ENCODE measurements around the gene ALS2CL.

The ALS2CL gene

GRCh38 chr3:46663591-46664135 lies 29.8 kb downstream of the ALS2CL start:
- no peak for DNase-seq

GRCh38 chr3:46662771-46663551 lies 30.5 kb downstream of the ALS2CL start:
- peak; percentile 46 for DNase-seq

GRCh38 chr3:46661776-46662766 lies 31.4 kb downstream of the ALS2CL start:
- DNase-seq, result no peak

- no peak for DNase-seq
Measured at GRCh38 chr3:46660543-46661523, 32.6 kb downstream of the ALS2CL start.

- no peak for DNase-seq
Measured at GRCh38 chr3:46660003-46660402, 33.5 kb downstream of the ALS2CL start.

- DNase-seq, result no peak
Measured at GRCh38 chr3:46659285-46659684, 34.2 kb downstream of the ALS2CL start.

GRCh38 chr3:46656778-46657556 lies 36.5 kb downstream of the ALS2CL start:
- DNase-seq, result peak; percentile 12

GRCh38 chr3:46655271-46655670 lies 38.2 kb downstream of the ALS2CL start:
- no peak for DNase-seq

- no peak for DNase-seq
Measured at GRCh38 chr3:46651084-46651483, 42.4 kb downstream of the ALS2CL start.

GRCh38 chr3:46649436-46649835 lies 44.0 kb downstream of the ALS2CL start:
- DNase-seq, result peak; percentile 14

- no peak for DNase-seq
Measured at GRCh38 chr3:46648096-46648495, 45.4 kb downstream of the ALS2CL start.

- DNase-seq, result peak; percentile 70
Measured at GRCh38 chr3:46646700-46647099, 46.8 kb downstream of the ALS2CL start.

GRCh38 chr3:46643701-46644100 lies 49.8 kb downstream of the ALS2CL start:
- DNase-seq, result no peak

GRCh38 chr3:46642971-46643370 lies 50.5 kb downstream of the ALS2CL start:
- DNase-seq, result no peak

GRCh38 chr3:46640927-46641326 lies 52.6 kb downstream of the ALS2CL start:
- no peak for DNase-seq

GRCh38 chr3:46639221-46639620 lies 54.3 kb downstream of the ALS2CL start:
- no peak for DNase-seq

GRCh38 chr3:46634856-46635255 lies 58.6 kb downstream of the ALS2CL start:
- no peak for DNase-seq

GRCh38 chr3:46632792-46633191 lies 60.7 kb downstream of the ALS2CL start:
- no peak for DNase-seq

GRCh38 chr3:46629551-46630517 lies 63.6 kb downstream of the ALS2CL start:
- DNase-seq, result peak; percentile 79

GRCh38 chr3:46628901-46629369 lies 64.5 kb downstream of the ALS2CL start:
- peak; percentile 19 for DNase-seq
